GM18498 (cell line): Measurements from ENCODE around the gene ANXA5.

Experiments
- ATAC-seq: cut with Tn5 transposase; IDR thresholded peaks from one replicate; pipeline ENCODE4 v1.9.1; 2021; ENCODE audit warnings: mild to moderate bottlenecking, moderate library complexity; ENCODE audit not compliant: unreplicated experiment

ANXA5 gene

GRCh38 chr4:121712001-121712651, 15.3 kb upstream of the ANXA5 start:
- peak; percentile 8 for ATAC-seq

DNA sequence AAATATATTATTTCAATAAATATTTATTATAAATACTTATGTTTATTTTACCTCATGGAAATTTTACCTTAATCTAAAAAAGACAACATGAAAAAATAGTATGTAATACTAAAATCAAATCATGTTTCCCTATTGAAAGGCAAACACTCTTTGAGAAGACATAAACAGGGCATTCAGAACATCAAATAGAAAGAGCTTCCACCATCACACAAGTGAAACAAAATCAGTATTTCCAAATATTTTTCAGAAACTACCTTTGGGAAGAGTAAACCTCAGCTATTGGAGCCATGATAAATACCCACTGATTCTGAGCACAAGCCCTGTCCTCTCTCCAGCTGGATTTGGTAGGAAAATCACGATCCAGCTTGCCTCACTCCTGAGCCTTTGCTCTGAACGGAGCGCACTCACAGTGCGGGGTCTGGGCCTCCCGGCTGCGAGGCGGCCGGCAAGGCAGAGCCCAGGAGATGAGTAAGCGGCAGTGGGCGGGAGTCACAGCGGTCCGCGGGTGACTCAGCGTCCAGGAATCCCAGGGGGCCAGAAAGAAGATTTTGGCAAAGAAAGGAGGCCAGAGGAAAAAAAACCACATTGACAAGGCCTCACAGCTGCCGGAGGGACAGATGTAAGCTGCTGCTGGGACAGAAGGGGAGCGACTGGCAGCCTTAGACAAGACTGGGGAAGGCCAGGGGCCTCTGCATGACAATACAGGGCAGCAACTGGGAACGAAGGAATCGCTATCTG, 14.7 kb upstream of the ANXA5 start:
- ATAC-seq, result peak; percentile 91

- no peak for ATAC-seq
These were observed 13.1 kb upstream of the ANXA5 start for GRCh38 chr4:121709766-121710405.

DNA sequence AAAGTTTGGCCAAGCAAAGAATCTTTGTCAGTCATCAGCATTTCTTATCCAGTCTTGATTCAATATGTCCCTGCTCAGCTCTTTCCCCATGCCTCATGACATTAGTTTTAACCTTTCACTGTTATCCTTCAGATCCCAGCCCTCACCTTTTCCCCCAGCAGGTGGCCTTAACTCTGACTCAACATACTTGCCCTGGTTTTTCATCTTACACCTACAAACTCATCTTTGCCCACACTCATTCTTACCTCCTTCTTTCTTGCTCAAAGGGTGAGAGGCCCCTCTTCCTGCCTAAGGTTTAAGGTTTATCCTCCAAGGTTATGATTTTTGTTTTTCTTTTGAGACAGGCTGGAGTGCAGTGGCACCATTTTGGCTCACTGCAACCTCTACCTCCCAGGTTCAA, 10.6 kb upstream of the ANXA5 start:
- no peak for ATAC-seq

GRCh38 chr4:121706595-121707021, 9.8 kb upstream of the ANXA5 start:
- ATAC-seq, result peak; percentile 62

DNA sequence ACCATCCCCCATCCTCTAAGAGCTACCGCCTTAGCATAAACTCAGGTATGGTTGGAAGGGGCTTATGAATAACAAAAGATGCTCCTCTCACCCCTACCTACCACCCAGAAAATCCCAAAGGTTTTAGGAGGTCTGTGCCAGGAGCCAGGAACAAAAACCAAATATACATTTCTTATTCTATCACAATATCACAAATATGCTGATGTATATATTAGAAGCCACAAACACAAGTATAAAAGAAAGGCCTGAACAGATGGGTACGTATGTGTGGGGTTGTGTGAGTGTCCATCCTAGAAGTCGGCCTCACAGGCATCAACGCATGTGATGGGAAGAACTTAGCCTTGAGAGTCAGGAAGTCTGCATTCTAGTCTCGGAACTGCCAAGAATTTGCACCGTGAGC, 8.7 kb upstream of the ANXA5 start:
- no peak for ATAC-seq

DNA sequence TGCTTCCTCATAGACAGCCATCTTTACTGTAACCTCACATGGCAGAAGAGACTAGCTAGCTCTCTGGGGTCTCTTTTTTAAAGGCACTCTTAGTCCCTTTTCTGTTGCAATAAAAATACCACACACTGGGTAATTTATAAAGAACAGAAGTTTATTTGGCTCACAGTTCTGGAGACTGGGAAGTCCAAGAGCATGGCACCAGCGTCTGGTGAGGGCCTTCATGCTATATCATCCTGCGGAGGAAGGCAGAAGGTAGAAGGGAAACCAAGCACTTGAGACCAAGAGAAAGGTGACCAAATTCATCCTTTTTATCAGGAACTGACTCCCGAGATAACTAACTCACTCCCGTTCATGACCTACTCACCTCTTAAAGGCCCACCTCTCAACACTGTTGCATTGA, 5.4 kb upstream of the ANXA5 start:
- no peak for ATAC-seq

GRCh38 chr4:121701263-121701662, 4.5 kb upstream of the ANXA5 start:
- ATAC-seq, result no peak

GRCh38 chr4:121698236-121698671, 1.5 kb upstream of the ANXA5 start:
- no peak for ATAC-seq

DNA sequence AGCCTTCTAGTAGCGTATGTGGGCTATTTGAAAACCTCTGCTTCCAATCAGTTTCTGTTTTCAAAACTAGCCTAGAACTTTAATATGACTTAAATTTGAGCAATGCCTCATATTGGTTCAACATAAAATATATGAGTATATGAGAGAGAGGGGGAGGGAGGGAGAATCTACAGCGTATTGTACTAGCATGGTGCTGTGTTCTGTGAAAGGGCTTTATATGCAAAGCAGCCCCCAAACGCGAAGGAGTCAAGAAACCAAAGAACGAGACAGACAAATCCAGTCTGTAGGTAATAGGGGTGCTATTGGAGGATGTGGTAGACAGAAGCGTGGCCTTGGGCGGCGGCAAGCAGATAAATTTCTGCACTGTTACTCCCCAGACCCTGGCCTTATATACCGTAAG, 784 bp upstream of the ANXA5 start:
- ATAC-seq, result peak; percentile 24

- peak; percentile 18 for ATAC-seq
These were observed 605 bp downstream of the ANXA5 start for GRCh38 chr4:121696170-121696580.

- no peak for ATAC-seq
These were observed 2.9 kb downstream of the ANXA5 start for GRCh38 chr4:121693886-121694285.

DNA sequence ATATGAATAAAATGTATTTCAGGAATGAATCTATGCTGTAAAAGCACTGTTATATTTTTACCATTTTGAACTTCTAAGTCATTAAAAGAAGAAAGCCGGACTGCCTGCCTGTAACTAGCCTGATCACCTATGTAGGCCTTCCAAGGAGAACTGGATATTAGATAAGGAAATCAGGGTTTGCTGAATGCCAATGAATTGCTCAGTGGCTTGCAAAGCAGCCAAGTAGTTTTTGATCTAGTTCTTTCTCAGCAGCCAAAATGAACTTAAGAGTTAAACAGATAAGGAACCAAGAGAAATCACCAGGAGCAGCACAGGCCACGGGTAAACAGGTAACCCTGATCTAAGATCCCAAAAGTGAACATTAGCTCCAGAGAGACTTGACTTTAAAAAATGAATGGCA, 3.3 kb downstream of the ANXA5 start:
- ATAC-seq, result no peak

GRCh38 chr4:121692261-121692660, 4.5 kb downstream of the ANXA5 start:
- ATAC-seq, result no peak

DNA sequence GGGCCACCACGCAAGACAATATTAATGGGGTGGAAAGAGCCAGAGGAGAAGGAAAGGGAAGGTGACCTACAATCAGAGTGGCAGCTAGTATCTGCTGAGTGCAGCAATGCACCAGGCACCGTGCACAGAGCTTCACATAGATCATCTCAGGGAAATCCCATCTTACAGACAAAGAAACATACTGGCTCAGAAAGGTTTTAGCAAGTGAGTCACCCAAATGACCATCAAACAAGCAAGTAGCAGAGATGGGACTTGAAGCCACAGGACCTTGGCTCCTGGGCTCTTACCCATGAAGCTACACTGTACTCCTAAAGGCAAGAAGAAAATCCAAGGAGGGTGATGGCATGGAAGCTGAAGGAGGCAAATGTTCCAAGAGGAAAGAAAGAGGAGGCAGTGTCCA, 6.8 kb downstream of the ANXA5 start:
- no peak for ATAC-seq

DNA sequence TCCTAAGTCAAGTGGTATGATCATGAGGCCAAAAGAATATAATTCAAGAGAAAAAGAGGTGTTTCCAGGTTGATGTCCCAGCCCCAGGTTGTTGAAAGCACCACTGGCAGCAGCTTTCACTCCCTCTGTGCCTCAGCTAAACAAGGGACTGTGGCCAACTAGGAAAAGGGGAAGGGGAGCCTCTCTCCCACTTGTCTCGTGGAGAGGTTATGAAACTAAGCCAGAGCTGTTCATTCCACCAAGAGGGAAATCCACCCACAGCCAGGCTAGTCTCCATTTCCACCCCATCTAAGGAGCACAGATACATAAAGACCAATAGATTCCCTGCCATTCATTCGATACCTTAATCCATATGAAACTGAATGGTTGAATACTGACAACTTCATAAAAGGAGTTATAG, 8.1 kb downstream of the ANXA5 start:
- ATAC-seq, result no peak

- no peak for ATAC-seq
These were observed 8.5 kb downstream of the ANXA5 start for GRCh38 chr4:121688261-121688660.

- no peak for ATAC-seq
These were observed 10.5 kb downstream of the ANXA5 start for GRCh38 chr4:121686255-121686654.

- no peak for ATAC-seq
These were observed 11.5 kb downstream of the ANXA5 start for GRCh38 chr4:121685257-121685656.

- no peak for ATAC-seq
These were observed 12.2 kb downstream of the ANXA5 start for GRCh38 chr4:121684561-121684960.

GRCh38 chr4:121684016-121684415, 12.8 kb downstream of the ANXA5 start:
- ATAC-seq, result no peak

DNA sequence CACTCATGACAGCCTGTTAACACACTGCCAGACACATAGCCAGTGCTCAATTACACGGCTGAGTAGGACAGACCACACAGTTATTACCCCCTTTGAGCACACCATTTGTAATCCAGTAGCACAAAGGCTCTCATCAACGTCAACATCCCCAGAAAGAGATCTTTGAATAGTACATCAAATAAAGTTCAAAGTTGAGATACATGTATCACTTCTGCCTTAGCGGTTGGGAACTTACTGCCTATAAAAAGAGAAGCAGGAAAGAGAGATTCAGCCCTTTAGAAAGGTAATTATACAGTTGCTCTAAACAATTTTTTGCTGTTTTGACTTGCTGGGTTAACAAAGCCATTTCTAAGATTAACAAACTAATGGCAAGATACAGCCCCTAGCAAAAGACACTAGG, 16.2 kb downstream of the ANXA5 start:
- no peak for ATAC-seq
